ENCODE results near the gene GOLPH3. TPM values are rescaled to one million over a fixed set of nuclear protein-coding genes. Genes with fewer than 3 reads are reported as not detected.

GOLPH3 gene
- total RNA-seq, 1 donor from 2014 or later: 80.5 TPM

GRCh38 chr5:32116574-32117313 lies 57.4 kb downstream of the GOLPH3 start:
- Histone ChIP-seq H3K4me3 (no peak overlapping the region), H2AFZ (replicated peaks) (no peak overlapping the region), H3K9me3 (ENCODE audit: low read depth) (no peaks in the 10 kb centered on the region), H3K4me2 (no peak overlapping the region), H3K79me2 (ENCODE audit: low read depth) (peaks cover 57% of the 10 kb centered on the region), H3K9ac (no peak overlapping the region), H3K4me1 (no peaks in the 10 kb centered on the region), H3F3A (ENCODE audit: low read depth) (no peaks in the 10 kb centered on the region), H3K27me3 (no peaks in the 10 kb centered on the region), H3K27ac (no peak overlapping the region), H4K20me1 (ENCODE audit: low read depth) (no peaks in the 10 kb centered on the region), H3K36me3 (peaks cover 13% of the 10 kb centered on the region)
- TF ChIP-seq EZH2phosphoT487 (IDR thresholded peaks at IDR 0.05): no peak
- Mint-ChIP-seq H3K4me1 (peaks cover 4% of the 10 kb centered on the region), H3K36me3 (peaks cover 40% of the 10 kb centered on the region), H3K27me3 (ENCODE audit: insufficient read depth, low read depth) (no peaks in the 10 kb centered on the region), H3K9me3 (no peaks in the 10 kb centered on the region), H3K27ac (no peak overlapping the region), H3K4me3 (no peak overlapping the region)
- no peak for DNase-seq (ENCODE audit: low spot score)

- no peaks in the 10 kb centered on the region for H3K9me3 ChIP-seq (ENCODE audit: low read depth)
- peaks cover 10% of the 10 kb centered on the region for H3K36me3 ChIP-seq
- no peak for DNase-seq (ENCODE audit: low spot score)
- Mint-ChIP-seq H3K4me3 (no peak overlapping the region), H3K27ac (no peak overlapping the region), H3K9me3 (no peaks in the 10 kb centered on the region), H3K36me3 (peaks cover 39% of the 10 kb centered on the region), H3K27me3 (ENCODE audit: insufficient read depth, low read depth) (no peaks in the 10 kb centered on the region), H3K4me1 (peaks cover 4% of the 10 kb centered on the region)
- H3F3A ChIP-seq (ENCODE audit: low read depth): no peaks in the 10 kb centered on the region
- no peak for TF ChIP-seq EZH2 (IDR thresholded peaks at IDR 0.05)
- no peak for TF ChIP-seq EZH2phosphoT487 (IDR thresholded peaks at IDR 0.05)
- no peak for TF ChIP-seq CTCF (IDR thresholded peaks at IDR 0.05)
- no peak overlapping the region for H3K4me2 ChIP-seq
- no peak overlapping the region for H3K4me3 ChIP-seq
- H3K27me3 ChIP-seq: no peaks in the 10 kb centered on the region
- no peaks in the 10 kb centered on the region for H3K4me1 ChIP-seq
- no peak overlapping the region for H3K9ac ChIP-seq
- no peaks in the 10 kb centered on the region for H4K20me1 ChIP-seq (ENCODE audit: low read depth)
- peaks cover 61% of the 10 kb centered on the region for H3K79me2 ChIP-seq (ENCODE audit: low read depth)
- H2AFZ ChIP-seq (replicated peaks): no peak overlapping the region
- H3K27ac ChIP-seq: no peak overlapping the region
Observed at GRCh38 chr5:32115985-32116384, 58.1 kb downstream of the GOLPH3 start.

GRCh38 chr5:32110111-32110696 lies 63.9 kb downstream of the GOLPH3 start:
- H3K4me3 Mint-ChIP-seq: no peak overlapping the region
- no peaks in the 10 kb centered on the region for H3K9me3 Mint-ChIP-seq
- H3K9me3 ChIP-seq (ENCODE audit: low read depth): no peaks in the 10 kb centered on the region
- no peak for TF ChIP-seq CTCF (IDR thresholded peaks at IDR 0.05)
- TF ChIP-seq EZH2phosphoT487 (IDR thresholded peaks at IDR 0.05): no peak
- no peak for TF ChIP-seq EZH2 (IDR thresholded peaks at IDR 0.05)
- H3K4me2 ChIP-seq: no peak overlapping the region
- no peaks in the 10 kb centered on the region for H3K27me3 ChIP-seq
- H3K4me3 ChIP-seq: no peak overlapping the region
- H3K4me1 Mint-ChIP-seq: no peaks in the 10 kb centered on the region
- peaks cover 27% of the 10 kb centered on the region for H3K36me3 ChIP-seq
- H3K9ac ChIP-seq: no peak overlapping the region
- H3K79me2 ChIP-seq (ENCODE audit: low read depth): peaks cover 23% of the 10 kb centered on the region
- H3K27ac ChIP-seq: no peak overlapping the region
- H3F3A ChIP-seq (ENCODE audit: low read depth): peaks cover 3% of the 10 kb centered on the region
- no peak overlapping the region for H2AFZ ChIP-seq (replicated peaks)
- no peak overlapping the region for H3K27ac Mint-ChIP-seq
- H3K36me3 Mint-ChIP-seq: peaks cover 38% of the 10 kb centered on the region
- H3K27me3 Mint-ChIP-seq (ENCODE audit: insufficient read depth, low read depth): no peaks in the 10 kb centered on the region
- no peaks in the 10 kb centered on the region for H4K20me1 ChIP-seq (ENCODE audit: low read depth)
- DNase-seq (ENCODE audit: low spot score): no peak
- no peaks in the 10 kb centered on the region for H3K4me1 ChIP-seq

GRCh38 chr5:32109236-32109635 lies 64.9 kb downstream of the GOLPH3 start:
- H3K36me3 Mint-ChIP-seq: peaks cover 36% of the 10 kb centered on the region
- H3K4me3 ChIP-seq: no peak overlapping the region
- H3K4me3 Mint-ChIP-seq: no peak overlapping the region
- peaks cover 29% of the 10 kb centered on the region for H3K36me3 ChIP-seq
- no peaks in the 10 kb centered on the region for H3K27me3 ChIP-seq
- H4K20me1 ChIP-seq (ENCODE audit: low read depth): no peaks in the 10 kb centered on the region
- peaks cover 3% of the 10 kb centered on the region for H3F3A ChIP-seq (ENCODE audit: low read depth)
- H3K27ac ChIP-seq: no peak overlapping the region
- H3K4me2 ChIP-seq: no peak overlapping the region
- H3K79me2 ChIP-seq (ENCODE audit: low read depth): peaks cover 18% of the 10 kb centered on the region
- H3K27me3 Mint-ChIP-seq (ENCODE audit: insufficient read depth, low read depth): no peaks in the 10 kb centered on the region
- TF ChIP-seq EZH2 (IDR thresholded peaks at IDR 0.05): no peak
- DNase-seq (ENCODE audit: low spot score): no peak
- H3K4me1 ChIP-seq: no peaks in the 10 kb centered on the region
- H3K4me1 Mint-ChIP-seq: no peaks in the 10 kb centered on the region
- H2AFZ ChIP-seq (replicated peaks): no peak overlapping the region
- no peak overlapping the region for H3K9ac ChIP-seq
- no peak overlapping the region for H3K27ac Mint-ChIP-seq
- no peaks in the 10 kb centered on the region for H3K9me3 Mint-ChIP-seq
- H3K9me3 ChIP-seq (ENCODE audit: low read depth): no peaks in the 10 kb centered on the region
